KMS-11 (cell line): ENCODE results near the gene ZNF425.

ENCODE experiments used
- H2AFZ ChIP-seq: fragments of 200-600 bp; sonication (generic); 2 replicates; pipeline ENCODE4 v1.6.1; 2016; ENCODE audit warnings: antibody characterized with exemption, mixed run types, low read depth
- H3K27ac ChIP-seq: fragments of 200-600 bp; sonication (generic); 2 replicates; pipeline ENCODE4 v1.6.1; 2016; ENCODE audit warnings: mild to moderate bottlenecking, mixed run types
- H3K27me3 ChIP-seq: fragments of 200-600 bp; sonication (generic); 2 replicates; pipeline ENCODE4 v1.6.1; 2017; ENCODE audit warnings: mild to moderate bottlenecking, low read depth, mixed run types, moderate library complexity; ENCODE audit not compliant: insufficient read depth
- H3K36me3 ChIP-seq: fragments of 200-600 bp; sonication (generic); 2 replicates; pipeline ENCODE4 v1.6.1; 2017; ENCODE audit warnings: mild to moderate bottlenecking, mixed run types; ENCODE audit not compliant: insufficient read depth
- H3K4me1 ChIP-seq: fragments of 200-600 bp; sonication (generic); 2 replicates; pipeline ENCODE4 v1.6.1; 2016; ENCODE audit warnings: mild to moderate bottlenecking, low read depth, mixed run types; ENCODE audit not compliant: poor library complexity, severe bottlenecking
- H3K4me2 ChIP-seq: fragments of 200-600 bp; sonication (generic); 2 replicates; pipeline ENCODE4 v1.7.0; 2016; ENCODE audit warnings: mild to moderate bottlenecking, mixed run types
- H3K4me3 ChIP-seq: fragments of 200-600 bp; sonication (generic); IDR thresholded peaks from 2 replicates; pipeline ENCODE4 v1.6.1; 2017; ENCODE audit warnings: low read depth, low read length, mixed read lengths; ENCODE audit not compliant: insufficient read depth
- H3K79me2 ChIP-seq: fragments of 200-600 bp; sonication (generic); 2 replicates; pipeline ENCODE4 v1.6.1; 2016; ENCODE audit warnings: low read depth, mixed run types; ENCODE audit not compliant: insufficient read depth
- H3K9ac ChIP-seq: fragments of 200-600 bp; sonication (generic); 2 replicates; pipeline ENCODE4 v1.6.1; 2016; ENCODE audit warnings: mild to moderate bottlenecking, mixed run types
- H4K20me1 ChIP-seq: fragments of 200-600 bp; sonication (generic); 2 replicates; pipeline ENCODE4 v1.6.1; 2016; ENCODE audit warnings: mild to moderate bottlenecking, mixed run types; ENCODE audit not compliant: insufficient read depth
- TF ChIP-seq, protein P1 (sequence below): fragments of 200-600 bp; sonication (generic); conservative IDR thresholded peaks from 2 replicates; pipeline ENCODE4 v1.6.1; 2017; ENCODE audit warnings: low read depth, mild to moderate bottlenecking, antibody characterized with exemption, low read length, moderate library complexity, mixed read lengths

The ZNF425 gene

DNA sequence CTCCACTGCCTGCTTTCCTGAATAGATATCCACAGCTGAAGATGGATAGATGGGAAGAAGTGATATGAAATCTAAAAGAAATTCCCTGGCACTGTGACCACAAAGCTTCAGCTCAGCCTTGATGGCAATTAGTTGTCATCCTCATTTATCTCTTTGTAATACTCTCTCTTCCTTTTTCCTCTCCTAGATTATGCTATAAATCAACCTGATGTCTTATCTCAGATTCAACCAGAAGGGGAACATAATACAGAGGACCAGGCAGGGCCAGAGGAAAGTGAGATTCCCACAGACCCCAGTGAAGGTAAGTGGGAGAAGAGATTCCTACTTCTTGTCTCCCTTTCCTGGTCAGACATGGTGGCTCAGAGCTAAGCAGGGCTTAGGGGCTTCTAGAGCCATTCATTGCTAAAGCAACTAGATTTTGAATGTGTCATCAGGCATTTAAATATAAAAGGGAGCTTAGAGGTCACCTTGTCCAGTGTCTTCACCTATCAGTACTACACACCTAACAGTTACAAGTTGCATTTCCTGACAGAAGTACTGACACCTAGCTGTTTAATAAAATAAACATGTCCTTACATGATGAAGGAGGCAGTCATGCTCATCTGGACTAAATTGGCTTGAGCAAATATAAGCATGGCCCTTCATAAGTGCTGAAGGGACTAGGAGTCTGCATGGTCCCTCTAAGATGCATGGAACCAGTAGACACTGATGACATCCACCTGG is 40.7 kb upstream of the ZNF425 start:
- no peak overlapping the region for H3K27ac ChIP-seq
- H3K36me3 ChIP-seq, result peaks cover 12% of the 10 kb centered on the region; the same call in 1 of the 2 replicates
- H3K4me1 ChIP-seq, result no peaks in the 10 kb centered on the region
- H4K20me1 ChIP-seq, result no peaks in the 10 kb centered on the region
- H3K4me2 ChIP-seq, result no peak overlapping the region
- no peaks in the 10 kb centered on the region for H3K79me2 ChIP-seq
- TF ChIP-seq, protein P1, sequence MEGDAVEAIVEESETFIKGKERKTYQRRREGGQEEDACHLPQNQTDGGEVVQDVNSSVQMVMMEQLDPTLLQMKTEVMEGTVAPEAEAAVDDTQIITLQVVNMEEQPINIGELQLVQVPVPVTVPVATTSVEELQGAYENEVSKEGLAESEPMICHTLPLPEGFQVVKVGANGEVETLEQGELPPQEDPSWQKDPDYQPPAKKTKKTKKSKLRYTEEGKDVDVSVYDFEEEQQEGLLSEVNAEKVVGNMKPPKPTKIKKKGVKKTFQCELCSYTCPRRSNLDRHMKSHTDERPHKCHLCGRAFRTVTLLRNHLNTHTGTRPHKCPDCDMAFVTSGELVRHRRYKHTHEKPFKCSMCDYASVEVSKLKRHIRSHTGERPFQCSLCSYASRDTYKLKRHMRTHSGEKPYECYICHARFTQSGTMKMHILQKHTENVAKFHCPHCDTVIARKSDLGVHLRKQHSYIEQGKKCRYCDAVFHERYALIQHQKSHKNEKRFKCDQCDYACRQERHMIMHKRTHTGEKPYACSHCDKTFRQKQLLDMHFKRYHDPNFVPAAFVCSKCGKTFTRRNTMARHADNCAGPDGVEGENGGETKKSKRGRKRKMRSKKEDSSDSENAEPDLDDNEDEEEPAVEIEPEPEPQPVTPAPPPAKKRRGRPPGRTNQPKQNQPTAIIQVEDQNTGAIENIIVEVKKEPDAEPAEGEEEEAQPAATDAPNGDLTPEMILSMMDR, result no peak
- no peaks in the 10 kb centered on the region for H3K27me3 ChIP-seq
- no peak overlapping the region for H2AFZ ChIP-seq
- no peak overlapping the region for H3K4me3 ChIP-seq
- no peak overlapping the region for H3K9ac ChIP-seq

DNA sequence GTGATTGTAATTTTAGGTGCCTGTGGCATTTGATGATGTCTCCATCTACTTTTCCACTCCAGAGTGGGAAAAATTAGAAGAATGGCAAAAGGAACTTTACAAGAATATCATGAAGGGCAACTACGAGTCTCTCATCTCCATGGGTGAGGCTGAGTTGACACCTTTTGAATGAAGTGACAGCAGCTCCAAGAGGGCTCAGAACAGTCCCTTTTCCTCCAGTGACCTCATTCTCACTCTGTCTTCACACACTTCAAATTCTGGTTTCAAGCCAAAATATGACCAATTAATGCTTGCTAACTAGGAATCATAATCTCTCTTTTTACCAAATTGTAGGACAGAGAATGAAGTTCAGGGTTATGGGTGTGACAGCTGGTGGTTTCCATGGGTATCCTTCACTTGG is 40.0 kb upstream of the ZNF425 start:
- Histone ChIP-seq H3K9ac (no peak overlapping the region), H3K27me3 (no peaks in the 10 kb centered on the region), H3K4me3 (no peak overlapping the region), H3K36me3 (peaks cover 12% of the 10 kb centered on the region; the same call in 1 of the 2 replicates), H3K4me1 (no peaks in the 10 kb centered on the region), H3K79me2 (no peaks in the 10 kb centered on the region), H3K27ac (no peak overlapping the region), H4K20me1 (no peaks in the 10 kb centered on the region), H2AFZ (no peak overlapping the region), H3K4me2 (no peak overlapping the region)
- TF ChIP-seq, protein P1, result no peak

DNA sequence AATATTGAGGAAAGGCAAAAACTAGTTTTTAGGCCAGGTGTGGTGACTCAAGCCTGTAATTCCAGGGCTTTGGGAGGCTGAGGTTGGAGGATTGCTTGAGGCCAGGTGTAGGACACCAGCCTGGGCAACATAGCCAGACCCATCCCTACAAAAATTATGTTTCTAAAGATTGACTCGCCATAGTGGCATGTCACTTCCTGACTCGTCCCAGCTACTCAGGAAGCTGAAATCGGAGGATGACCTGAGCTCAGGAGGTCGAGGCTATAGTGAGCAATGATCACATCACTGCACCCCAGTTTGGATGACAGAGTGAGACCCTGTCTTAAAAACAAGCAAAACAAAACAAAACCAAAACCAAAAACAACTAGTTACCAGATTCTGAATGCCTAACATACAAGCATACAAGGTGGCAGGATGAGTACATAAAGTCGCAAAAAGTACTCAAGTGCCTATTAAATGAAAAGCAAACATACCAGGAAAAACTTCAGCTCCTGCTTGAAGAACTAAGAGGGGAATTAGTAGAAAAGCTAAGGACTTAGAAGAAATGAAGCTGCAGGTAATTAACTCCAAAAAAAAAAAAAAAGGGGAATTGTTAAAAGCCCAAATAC is 35.2 kb upstream of the ZNF425 start:
- Histone ChIP-seq H3K4me1 (no peaks in the 10 kb centered on the region), H3K27me3 (no peaks in the 10 kb centered on the region), H3K79me2 (no peaks in the 10 kb centered on the region), H2AFZ (no peak overlapping the region), H3K36me3 (no peaks in the 10 kb centered on the region; the same call in 1 of the 2 replicates), H3K4me3 (no peak overlapping the region), H3K4me2 (no peak overlapping the region), H4K20me1 (no peaks in the 10 kb centered on the region), H3K27ac (no peak overlapping the region), H3K9ac (no peak overlapping the region)
- TF ChIP-seq, protein P1, result no peak

DNA sequence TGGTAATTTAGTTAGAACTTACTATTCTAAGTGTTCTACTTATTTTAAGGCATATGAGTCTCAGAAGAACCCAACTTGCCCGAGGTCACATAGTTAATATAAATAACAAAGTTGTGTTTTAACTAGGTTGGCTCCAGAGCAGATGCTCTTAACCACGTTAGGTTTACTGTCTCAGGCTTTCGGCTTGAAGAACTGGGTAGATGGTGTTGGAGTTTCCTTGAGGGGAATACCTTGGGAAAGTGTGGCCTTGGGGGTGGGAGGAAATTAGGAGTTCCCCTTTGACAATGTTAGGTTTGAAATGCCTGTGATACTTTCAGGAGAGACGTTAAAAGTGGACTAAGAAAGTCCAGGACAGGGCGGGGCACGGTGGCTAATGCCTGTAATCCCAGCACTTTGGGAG is 30.8 kb upstream of the ZNF425 start:
- Histone ChIP-seq H3K27ac (no peak overlapping the region), H3K27me3 (no peaks in the 10 kb centered on the region), H3K4me2 (no peak overlapping the region), H3K4me3 (no peak overlapping the region), H3K79me2 (peaks cover 6% of the 10 kb centered on the region; the same call in 1 of the 2 replicates), H4K20me1 (no peaks in the 10 kb centered on the region), H3K36me3 (no peaks in the 10 kb centered on the region; the same call in 1 of the 2 replicates), H3K4me1 (no peaks in the 10 kb centered on the region), H2AFZ (no peak overlapping the region), H3K9ac (no peak overlapping the region)
- TF ChIP-seq, protein P1, result no peak
